ENCODE measurements around the gene NUP153.
"Not testable (repeated sequence)": the region's sequence is repeated elsewhere in the genome, so short reads cannot be mapped to it uniquely, and the experiment has no call there.

Gene NUP153

DNA sequence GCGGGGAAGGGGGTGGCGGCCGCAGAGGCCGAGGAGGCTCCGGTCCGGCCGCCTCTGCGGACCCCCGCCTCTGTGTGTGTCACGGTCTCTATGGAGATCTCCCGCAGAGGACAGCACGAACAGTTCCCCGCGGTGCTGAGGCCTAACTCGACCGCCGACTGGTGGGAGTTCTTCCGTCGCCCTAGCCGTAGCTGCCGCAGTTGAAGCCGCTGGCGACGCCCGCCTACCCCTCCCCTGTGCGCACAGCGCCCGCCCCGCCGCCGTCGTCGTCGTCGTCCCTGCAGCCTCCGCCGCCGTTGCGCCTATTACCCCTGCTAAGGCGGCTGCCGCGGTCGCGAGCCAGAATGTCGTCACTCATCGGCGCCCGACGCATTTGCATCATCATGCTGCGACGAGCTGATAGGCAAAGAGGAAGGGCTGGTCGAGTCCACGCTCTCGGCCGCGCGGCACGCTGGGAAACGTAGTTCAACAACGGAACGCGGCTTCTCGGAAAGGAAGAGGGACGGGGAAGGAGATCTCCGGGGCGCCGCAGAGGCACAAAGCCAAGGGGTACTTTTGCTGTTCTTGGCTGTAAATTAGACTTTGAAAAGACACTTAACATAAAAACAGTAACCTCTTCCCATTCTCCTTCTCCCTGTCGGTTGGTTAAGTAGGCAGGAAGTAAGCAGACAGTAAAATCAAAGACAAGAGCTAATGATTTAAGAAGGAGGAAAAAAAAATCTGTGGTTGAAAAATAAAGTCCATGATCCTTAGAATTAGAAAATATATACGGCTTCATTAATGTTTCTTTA is at the start of gene NUP153:
TSS of gene NUP153 (minus strand) at position 346 of the 791 bp plus-strand sequence. CDS start 538 bp downstream, outside the sequence.
- FAIRE-seq (peak; percentile 98), DNase-seq (ENCODE audit: insufficient read length, low spot score) (peak; percentile 87)
- peak; percentile 75 for TF ChIP-seq POLR2A (IDR thresholded peaks at IDR 0.05; ENCODE audit: low read depth, low read length)

DNA sequence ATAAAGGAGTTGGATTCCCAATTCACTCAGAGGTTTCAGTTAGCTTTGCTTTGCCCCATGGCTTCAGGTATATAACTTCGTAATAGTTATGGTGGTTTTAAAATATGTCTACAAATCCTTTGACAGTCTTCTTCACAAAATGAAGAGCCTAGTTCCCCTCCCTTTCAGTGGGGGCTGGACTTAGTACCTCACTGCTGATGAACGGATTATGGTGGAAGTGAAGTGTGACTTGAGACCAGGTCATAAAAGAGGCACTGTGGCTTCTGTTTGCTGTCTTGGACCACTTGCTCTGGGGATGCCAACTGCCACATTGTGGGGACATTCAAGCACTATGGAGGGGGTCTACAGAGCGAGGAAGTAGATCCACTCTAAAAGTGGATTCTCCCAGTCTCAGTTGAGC is 47.5 kb upstream of the NUP153 start:
- no peak for FAIRE-seq

GRCh38 chr6:17745324-17745723 is 38.6 kb upstream of the NUP153 start:
- not testable (repeated sequence) for DNase-seq (ENCODE audit: insufficient read length, low spot score); FAIRE-seq

More for the DNA sequence above, 47.5 kb upstream of the NUP153 start:
- TF ChIP-seq POLR2A (IDR thresholded peaks at IDR 0.05; ENCODE audit: low read depth, low read length) = no peak
- no peak for DNase-seq (ENCODE audit: insufficient read length, low spot score)

DNA sequence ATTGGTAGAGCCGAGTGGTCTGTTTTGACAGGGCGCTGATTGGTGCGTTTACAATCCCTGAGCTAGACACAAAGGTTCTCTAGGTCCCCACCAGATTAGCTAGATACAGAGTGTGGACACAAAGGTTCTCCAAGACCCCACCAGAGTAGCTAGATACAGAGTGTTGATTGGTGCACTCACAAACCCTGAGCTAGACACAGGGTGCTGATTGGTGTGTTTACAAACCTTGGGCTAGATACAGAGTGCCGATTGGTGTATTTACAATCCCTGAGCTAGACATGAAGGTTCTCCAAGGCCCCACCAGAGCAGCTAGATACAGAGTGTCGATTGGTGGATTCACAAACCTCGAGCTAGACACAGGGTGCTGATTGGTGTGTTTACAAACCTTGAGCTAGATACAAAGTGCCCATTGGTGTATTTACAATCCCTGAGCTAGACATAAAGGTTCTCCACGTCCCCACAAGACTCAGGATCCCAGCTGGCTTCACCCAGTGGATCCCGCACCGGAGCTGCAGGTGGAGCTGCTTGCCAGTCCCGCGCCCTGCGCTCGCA is 38.1 kb upstream of the NUP153 start:
- DNase-seq (ENCODE audit: insufficient read length, low spot score); FAIRE-seq: not testable (repeated sequence)

DNA sequence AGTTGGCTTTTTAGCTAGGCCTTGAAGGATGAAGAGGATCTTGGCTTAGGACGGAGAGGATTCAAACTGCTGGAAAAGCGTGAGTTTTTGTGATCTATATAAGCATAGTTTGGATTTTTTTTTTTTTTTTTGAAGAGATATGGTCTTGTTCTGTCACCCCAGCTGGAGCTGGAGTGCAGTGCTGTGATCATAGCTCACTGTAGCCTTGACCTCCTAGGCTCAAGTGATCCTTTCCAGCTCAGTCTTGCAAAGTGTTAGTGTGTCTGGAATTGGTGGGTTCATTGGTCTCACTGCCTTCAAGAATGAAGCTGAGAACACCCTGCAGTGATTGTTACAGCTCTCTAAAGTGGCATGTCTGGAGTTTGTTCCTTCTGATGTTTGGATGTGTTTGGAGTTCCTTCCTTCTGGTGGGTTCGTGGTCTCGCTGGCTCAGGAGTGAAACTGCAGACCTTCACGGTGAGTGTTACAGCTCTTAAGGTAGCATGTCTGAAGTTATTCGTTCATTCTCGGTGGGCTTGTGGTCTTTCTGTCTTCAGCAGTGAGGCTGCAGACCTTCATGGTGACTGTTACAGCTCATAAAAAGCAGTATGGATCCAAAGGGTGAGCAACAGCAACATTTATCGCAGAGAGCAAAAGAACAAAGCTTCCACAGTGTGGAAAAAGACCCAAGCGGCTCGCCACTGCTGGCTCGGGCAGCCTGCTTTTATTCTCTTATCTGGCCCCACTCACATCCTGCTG is 37.5 kb upstream of the NUP153 start:
- no peak for TF ChIP-seq POLR2A (IDR thresholded peaks at IDR 0.05; ENCODE audit: low read depth, low read length)
- FAIRE-seq (no peak), DNase-seq (ENCODE audit: insufficient read length, low spot score) (no peak)

DNA sequence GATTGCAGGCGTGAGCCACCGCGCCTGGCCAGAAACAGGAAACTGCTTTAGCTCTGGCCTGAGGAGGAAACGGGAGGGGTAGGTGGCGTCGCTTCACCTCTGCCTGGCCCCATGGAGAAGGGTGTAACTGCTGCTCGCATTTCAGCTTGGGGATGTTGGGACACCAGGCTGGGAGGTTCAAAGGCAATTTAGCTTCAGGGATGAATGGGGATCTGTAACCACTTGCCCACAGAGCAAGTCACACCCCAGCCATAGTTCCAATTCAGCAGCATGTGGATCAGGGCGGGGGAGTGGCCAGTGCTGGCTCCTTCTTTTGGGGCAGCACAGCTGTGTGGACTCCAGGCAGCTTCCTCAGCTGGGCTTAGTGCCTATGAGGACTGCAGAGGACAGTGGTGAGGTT is 34.8 kb upstream of the NUP153 start:
- no peak for TF ChIP-seq POLR2A (IDR thresholded peaks at IDR 0.05; ENCODE audit: low read depth, low read length)
- DNase-seq (ENCODE audit: insufficient read length, low spot score) (no peak), FAIRE-seq (no peak)

DNA sequence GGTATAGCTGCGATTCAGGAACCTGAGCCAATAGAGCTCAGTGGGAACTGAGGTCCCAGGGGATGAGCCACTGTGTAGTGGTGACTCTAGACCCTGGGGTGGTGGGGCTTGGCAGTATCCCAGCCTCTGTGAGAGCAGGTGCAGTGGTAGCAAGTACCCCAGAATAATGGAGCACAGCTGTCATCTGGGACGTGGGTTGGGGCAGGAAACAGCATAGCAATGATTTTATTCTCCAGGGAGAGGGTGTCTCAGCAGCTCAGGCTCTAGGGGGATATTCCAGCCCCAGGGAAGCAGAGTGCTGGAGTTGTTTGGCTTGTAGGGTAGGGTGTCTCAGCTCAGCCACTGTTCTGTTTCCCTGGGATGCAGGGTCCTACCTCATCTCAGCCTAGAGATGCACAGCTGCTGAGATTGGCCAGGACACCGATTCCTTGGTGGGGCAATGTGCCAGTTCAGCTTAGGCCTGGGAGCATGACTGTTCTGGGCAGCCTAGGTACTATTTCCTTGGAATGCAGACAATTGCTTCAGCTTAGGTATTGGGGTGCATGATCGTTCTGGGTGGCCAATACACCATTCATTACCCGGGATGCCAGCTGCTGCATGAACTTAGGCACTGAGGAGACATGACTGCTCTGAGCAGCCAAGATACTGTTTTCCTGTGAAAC is 34.0 kb upstream of the NUP153 start:
- no peak for TF ChIP-seq POLR2A (IDR thresholded peaks at IDR 0.05; ENCODE audit: low read depth, low read length)
- DNase-seq (ENCODE audit: insufficient read length, low spot score) (no peak), FAIRE-seq (no peak)

DNA sequence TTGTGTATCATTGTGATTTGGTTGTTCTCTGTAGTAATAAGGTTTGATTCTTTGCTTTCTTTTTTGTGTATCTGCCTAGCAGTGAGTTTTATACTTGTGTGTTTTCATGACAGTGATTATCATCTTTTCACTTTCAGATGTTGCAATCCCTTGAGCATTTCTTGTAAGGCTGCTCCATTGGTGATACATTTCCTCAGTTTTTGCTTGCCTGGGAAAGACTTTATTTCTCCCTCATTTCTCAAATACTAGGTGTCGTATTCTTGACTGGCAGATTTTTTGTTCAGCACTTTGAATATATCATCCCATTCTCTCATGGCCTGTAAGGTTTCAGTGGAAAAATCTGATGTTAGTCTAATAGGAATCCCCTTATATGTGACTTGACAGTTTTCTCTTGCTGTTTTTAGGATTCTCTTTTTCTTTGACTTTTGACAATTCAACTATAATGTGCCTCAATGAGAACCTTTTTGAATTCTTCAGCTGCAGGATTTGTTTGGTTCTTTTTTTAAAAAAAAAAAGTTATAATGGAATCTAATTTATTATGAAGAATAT is 31.1 kb upstream of the NUP153 start:
- FAIRE-seq (no peak), DNase-seq (ENCODE audit: insufficient read length, low spot score) (no peak)
- no peak for TF ChIP-seq POLR2A (IDR thresholded peaks at IDR 0.05; ENCODE audit: low read depth, low read length)

GRCh38 chr6:17735311-17735710 is 28.6 kb upstream of the NUP153 start:
- DNase-seq (ENCODE audit: insufficient read length, low spot score); FAIRE-seq: not testable (repeated sequence)

DNA sequence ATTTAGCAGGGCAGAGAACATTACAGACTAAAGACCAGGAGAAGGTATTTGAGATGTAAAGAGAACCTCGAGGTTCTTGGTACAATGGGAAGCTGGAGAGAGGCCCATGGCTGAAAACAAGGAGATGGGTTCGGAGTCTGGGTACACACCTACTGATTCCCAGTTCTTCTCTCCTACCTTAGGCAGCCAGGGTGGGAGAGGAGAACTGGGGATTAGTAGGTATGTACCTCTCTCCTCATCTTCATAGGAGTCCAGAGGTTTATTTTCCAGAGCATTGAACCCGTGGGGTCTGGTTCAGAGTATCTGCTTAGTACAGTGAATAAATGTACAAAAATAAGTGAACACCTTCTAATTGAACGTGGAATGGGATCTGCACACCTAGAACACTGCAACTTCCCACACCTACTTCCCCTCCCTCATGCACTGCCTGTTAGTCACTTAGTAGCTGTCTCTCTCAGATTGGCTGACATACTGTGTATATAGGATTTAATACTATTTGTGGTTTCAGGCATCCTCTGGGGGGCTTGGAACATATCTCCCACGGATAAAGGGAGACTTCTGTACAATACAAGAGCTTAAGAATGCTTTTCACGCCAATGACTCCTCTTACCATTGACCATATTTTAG is 23.5 kb upstream of the NUP153 start:
- TF ChIP-seq POLR2A (IDR thresholded peaks at IDR 0.05; ENCODE audit: low read depth, low read length) = no peak
- no peak for DNase-seq (ENCODE audit: insufficient read length, low spot score)
- FAIRE-seq = peak; percentile 85

DNA sequence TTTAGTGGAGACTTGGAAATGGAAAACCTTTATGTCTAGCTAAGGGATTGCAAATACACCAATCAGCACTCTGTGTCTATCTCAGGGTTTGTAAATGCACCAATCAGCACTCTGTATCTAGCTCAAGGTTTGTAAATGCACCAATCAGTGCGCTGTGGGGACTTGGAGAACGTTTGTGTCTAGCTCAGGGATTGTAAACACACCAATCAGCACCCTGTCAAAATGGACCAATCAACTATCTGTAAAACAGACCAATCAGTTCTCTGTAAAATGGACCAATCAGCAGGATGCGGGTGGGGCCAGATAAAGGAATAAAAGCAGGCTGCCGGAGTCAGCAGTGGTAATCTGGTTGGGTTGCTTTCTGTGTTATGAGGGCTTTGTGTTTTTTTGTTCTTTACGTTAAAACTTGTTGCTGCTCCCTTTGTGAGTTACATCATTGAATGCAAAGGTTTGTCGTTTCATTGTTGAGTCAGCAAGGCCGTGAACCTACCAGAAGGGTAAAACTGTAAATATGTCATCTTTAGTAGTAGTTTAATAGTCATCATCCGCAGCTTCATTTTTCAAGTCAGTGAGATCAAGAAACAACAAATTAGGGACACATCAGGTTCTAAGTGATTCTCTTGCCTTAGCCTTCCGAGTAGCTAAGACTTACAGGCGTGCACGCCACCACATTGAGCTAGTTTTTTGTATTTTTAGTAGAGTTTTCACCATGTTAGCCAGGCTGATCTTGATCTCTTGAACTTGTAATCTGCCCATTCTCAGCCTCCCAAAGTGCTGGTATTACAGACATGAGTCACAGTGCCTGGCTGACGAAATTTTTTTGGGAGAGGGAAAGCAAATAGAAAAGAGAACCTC is 22.7 kb upstream of the NUP153 start:
- no peak for TF ChIP-seq POLR2A (IDR thresholded peaks at IDR 0.05; ENCODE audit: low read depth, low read length)
- no peak for DNase-seq (ENCODE audit: insufficient read length, low spot score)
- FAIRE-seq = no peak

DNA sequence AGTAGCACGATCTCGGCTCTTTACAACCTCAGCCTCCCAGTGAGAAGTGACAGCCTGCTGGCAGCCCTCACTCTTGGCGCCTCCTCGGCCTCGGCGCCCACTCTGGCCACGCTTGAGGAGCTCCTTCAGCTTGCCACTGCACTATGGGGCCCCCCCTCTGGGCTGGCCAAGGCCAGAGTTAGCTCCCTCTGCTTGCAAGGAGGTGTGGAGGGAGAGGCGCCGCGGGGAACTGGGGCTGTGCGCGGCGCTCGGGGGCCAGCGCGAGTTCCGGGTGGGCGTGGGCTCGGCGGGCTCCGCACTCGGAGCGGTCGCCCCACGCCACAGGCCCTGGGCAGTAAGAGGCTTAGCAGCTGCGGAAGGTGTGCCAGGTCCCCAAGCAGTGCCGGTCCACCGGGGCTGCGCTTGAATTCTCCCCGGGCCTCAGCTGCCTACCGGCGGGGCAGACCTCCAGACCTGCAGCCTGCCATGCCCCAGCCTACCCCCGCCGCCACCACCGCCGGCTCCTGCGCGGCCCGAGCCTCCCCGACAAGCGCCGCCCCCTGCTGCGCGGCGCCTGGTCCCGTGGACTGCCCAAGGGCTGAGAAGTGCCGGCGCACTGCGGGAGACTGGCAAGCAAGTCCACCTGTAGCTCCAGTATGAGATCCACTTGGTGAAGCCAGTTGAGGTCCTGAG is 22.0 kb upstream of the NUP153 start:
- FAIRE-seq = no peak
- TF ChIP-seq POLR2A (IDR thresholded peaks at IDR 0.05; ENCODE audit: low read depth, low read length) = no peak
- DNase-seq (ENCODE audit: insufficient read length, low spot score) = no peak

Measured in H54 (cell line).